Sciatic nerve (tissue), 2 donors: Measurements from ENCODE around the gene ANXA3. TPM values are rescaled to one million over a fixed set of nuclear protein-coding genes. Genes with fewer than 3 reads are reported as not detected.

Experiments used
- ATAC-seq: fragments of 200-7000 bp; cut with Tn5 transposase; one replicate; pipeline ENCODE4 v1.9.1; 2020; ENCODE audit warnings: mild to moderate bottlenecking, moderate library complexity
- DNase-seq: peaks from one replicate; pipeline ENCODE4 v3.0.0-alpha.2; 2020; ENCODE audit warnings: low spot score
- intact Hi-C: fragments of 100-400 bp; cut with DNase I; formaldehyde crosslinking; loops from one replicate; pipeline ENCODE4 v1.14.2; 2022
- total RNA-seq: library from RNA; stranded (reverse); fragmentation: NEBNext Ultra II Directional; extraction: Animal tissue kit (Norgen Biotek cat#: 25700); gene quantifications from one replicate; pipeline ENCODE4 v1.2.1, GENCODE V29; 2021
- donor health status: DM: no; HTN: no; CAD: no.
- donor health status: DM: no; HTN: no; CAD: no.

ANXA3 gene
- total RNA-seq, 1 donor from 2014 or later, result 109 TPM

DNA sequence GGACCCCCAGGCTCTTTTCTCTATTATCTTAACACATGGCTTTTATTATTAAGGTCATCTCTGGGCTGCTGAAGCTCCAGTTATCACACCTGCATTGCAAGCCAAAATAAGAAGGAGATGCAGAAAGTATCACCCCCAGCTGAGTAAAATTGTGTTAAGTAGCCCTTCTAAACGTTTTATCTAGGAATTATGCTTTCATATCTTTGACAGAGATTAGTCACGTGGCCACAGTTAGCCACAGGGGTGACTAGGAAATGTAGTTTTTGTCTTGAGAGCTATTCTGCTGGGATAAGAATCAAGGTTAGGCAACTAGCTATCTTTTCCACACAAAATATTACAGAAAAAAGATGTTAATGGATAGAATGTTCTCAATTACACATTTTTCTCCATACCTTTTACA lies 102.1 kb downstream of the ANXA3 start:
- ATAC-seq (no peak), DNase-seq (no peak)
- intact Hi-C loops, result no loop called here

DNA sequence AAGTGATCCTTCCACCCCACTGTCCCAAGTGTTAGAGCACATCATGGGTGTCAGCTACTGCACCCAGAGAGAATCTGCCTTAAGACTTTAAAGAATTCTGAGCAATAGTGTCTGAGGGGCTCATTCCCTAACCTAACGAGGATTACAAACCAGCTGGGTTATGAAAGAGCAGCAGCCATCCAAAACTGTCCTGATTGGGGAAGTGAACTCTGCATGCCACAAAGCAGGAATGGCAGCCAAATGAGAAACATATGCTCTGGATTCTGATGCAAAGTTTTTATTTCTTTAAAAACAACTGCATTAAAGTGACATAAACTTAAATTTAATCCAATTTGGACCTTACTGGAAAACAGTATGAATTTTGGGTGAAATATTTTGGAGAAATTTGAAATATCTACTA lies 103.2 kb downstream of the ANXA3 start:
- peak; percentile 43 for ATAC-seq
- no peak for DNase-seq
- intact Hi-C loops, result no loop called here

DNA sequence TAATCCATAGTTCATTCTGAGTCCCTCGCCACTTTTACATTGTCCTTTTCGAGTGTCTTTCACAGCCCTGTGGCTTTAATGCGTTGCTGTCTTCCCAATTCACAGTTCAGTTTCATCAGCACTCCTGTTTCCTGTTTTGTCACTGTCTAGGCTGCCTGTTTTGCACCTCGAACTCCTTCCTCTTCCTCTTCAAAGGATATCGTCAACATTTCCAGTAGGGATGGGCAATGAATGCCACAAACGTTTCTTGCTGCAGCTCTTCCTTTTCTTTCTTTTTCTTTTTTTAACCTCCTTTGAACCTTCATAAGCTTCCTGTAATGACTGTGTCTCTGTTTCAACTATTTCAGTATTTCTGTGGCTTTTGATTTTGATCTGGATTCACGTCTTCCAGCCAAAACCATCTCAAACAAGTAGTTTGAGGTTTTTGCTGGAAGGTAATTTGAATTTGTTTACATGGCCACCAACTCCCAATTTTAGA lies 105.4 kb downstream of the ANXA3 start:
- intact Hi-C loops, result no loop called here
- ATAC-seq (peak; percentile 42), DNase-seq (no peak)

DNA sequence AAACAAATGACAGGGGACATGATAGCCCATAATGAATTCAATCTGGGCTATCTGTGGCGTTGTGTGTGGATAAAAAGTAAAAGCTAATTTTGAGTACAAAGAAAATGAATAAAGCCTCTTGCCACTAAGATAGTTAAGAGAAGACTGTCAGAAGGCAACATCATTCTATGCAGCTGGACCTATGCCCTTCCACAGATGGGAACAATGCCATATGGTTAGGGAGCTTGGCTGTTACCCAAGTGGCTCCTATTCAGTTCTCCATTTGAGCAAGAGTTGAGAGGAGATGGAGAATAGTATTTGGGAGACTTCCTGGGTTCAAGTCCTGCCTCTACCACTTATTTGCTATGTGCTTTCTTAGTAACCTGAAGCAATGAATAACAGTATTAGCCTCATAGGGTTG lies 107.7 kb downstream of the ANXA3 start:
- intact Hi-C loops, result no loop called here
- no peak for DNase-seq
- ATAC-seq, result peak; percentile 27

DNA sequence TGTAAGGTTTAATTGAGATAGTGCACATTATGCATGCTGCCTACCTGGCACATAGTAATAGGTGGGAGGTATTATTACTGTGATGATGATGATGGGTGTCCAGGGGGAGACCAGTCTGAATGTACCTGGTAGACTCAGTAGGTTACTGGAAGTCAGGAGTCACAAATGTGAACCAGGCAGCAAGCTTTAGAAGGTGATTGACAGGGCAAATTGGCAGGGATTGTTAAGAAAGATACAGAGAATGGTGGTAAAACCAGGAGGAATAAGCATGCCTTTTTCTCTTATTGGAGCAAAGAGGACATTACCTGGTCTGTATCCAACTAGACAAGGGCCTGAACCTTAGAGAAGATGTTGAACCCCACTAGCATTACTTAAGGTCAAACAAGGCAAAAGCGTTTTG lies 108.1 kb downstream of the ANXA3 start:
- ATAC-seq (no peak), DNase-seq (no peak)
- intact Hi-C loops, result no loop called here

Other genes with a start within 250 kb of the ANXA3 start
- gene BMP2K, start 224.6 kb downstream of the ANXA3 start, total RNA-seq, result 92.9 TPM